Right lobe of liver (tissue), 4 donors: ENCODE data around the gene DGKZ.

ENCODE experiments used
- POLR2A ChIP-seq: fragments of 450-650 bp; IDR thresholded peaks from one replicate; pipeline ENCODE4 v1.6.1; 2017; ENCODE audit warnings: antibody characterized with exemption, mild to moderate bottlenecking
- TF ChIP-seq, protein P1 (sequence below), 4 donors: fragments of 200-600 bp in 3 of 4; fragments of 450-650 bp in 1 of 4; IDR thresholded peaks; one replicate each; pipeline versions ENCODE4 v1.5.1 to v1.8.0; 2016 to 2022; ENCODE audit warnings: antibody characterized with exemption in 4 of 4, mild to moderate bottlenecking in 2 of 4
- donor health status: DM: no; HTN: no; CAD: no.
- donor health status: DM: no; HTN: no; CAD: no.
- donor health status: DM: no; HTN: yes; CAD: no.

DNA sequence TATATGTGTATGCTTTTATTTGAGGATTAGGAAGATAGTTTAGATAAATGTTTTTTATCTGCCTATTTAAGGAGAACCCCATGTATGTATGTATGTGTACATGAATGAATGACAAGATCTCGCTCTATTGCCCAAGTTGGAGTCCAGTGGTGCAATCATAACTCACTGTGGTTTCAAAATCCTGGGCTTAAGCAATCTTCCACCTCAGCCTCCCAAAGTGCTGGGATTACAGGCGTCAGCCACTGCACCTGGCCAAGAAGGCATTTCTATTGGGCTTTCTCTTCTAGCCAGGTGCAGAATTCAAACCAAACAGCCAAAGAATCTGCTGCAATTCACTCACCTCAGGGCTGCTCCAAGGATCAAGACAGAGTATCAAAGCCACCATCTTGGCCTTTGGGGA is 25.5 kb upstream of the DGKZ start:
- TF ChIP-seq, protein P1, sequence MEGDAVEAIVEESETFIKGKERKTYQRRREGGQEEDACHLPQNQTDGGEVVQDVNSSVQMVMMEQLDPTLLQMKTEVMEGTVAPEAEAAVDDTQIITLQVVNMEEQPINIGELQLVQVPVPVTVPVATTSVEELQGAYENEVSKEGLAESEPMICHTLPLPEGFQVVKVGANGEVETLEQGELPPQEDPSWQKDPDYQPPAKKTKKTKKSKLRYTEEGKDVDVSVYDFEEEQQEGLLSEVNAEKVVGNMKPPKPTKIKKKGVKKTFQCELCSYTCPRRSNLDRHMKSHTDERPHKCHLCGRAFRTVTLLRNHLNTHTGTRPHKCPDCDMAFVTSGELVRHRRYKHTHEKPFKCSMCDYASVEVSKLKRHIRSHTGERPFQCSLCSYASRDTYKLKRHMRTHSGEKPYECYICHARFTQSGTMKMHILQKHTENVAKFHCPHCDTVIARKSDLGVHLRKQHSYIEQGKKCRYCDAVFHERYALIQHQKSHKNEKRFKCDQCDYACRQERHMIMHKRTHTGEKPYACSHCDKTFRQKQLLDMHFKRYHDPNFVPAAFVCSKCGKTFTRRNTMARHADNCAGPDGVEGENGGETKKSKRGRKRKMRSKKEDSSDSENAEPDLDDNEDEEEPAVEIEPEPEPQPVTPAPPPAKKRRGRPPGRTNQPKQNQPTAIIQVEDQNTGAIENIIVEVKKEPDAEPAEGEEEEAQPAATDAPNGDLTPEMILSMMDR (IDR thresholded peaks at IDR 0.05): no peak
- no peak for TF ChIP-seq POLR2A
